GM13977 (cell line): ENCODE results near the gene ZFAND2A.
"Not testable (repeated sequence)": the region's sequence is repeated elsewhere in the genome, so short reads cannot be mapped to it uniquely, and the experiment has no call there.

Source experiments
- DNase-seq: peaks from one replicate; pipeline ENCODE4 v3.0.0; 2012; ENCODE audit warnings: low spot score
- in situ Hi-C: fragments of 300-500 bp; cut with MboI; formaldehyde crosslinking; loops from one replicate; pipeline ENCODE4 v1.12.0; 2022; ENCODE audit warnings: low sequenced_read_pairs, low pct_unique_long_range_greater_than_20kb, mixed read lengths, inconsistent platforms; ENCODE audit not compliant: unreplicated experiment
- TF ChIP-seq, protein P1 (sequence below): IDR thresholded peaks from 2 replicates; pipeline ENCODE4 v1.5.1; 2012; ENCODE audit warnings: mild to moderate bottlenecking, control low read depth; ENCODE audit not compliant: insufficient read depth; ENCODE audit errors: extremely low read depth, missing control alignments

Gene ZFAND2A

DNA sequence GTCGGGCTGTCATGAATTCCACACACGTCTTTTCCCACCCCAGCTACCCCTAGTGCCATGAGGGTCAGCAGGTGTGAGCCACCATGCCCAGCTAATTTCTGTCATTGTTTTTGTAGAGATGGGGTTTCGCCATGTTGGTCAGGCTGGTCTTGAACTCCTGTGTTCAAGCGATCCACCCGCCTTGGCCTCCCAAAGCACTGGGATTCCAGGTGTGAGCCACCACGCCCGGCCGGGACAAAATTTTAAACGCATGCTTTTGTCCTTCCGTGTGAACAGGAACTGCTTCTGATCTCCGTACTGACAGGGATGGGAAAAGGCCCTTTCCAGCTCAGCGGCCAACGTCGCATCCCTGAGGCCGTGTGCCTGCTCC lies 15.6 kb upstream of the ZFAND2A start:
- in situ Hi-C loops: no loop called here
- TF ChIP-seq, protein P1, sequence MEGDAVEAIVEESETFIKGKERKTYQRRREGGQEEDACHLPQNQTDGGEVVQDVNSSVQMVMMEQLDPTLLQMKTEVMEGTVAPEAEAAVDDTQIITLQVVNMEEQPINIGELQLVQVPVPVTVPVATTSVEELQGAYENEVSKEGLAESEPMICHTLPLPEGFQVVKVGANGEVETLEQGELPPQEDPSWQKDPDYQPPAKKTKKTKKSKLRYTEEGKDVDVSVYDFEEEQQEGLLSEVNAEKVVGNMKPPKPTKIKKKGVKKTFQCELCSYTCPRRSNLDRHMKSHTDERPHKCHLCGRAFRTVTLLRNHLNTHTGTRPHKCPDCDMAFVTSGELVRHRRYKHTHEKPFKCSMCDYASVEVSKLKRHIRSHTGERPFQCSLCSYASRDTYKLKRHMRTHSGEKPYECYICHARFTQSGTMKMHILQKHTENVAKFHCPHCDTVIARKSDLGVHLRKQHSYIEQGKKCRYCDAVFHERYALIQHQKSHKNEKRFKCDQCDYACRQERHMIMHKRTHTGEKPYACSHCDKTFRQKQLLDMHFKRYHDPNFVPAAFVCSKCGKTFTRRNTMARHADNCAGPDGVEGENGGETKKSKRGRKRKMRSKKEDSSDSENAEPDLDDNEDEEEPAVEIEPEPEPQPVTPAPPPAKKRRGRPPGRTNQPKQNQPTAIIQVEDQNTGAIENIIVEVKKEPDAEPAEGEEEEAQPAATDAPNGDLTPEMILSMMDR: no peak

DNA sequence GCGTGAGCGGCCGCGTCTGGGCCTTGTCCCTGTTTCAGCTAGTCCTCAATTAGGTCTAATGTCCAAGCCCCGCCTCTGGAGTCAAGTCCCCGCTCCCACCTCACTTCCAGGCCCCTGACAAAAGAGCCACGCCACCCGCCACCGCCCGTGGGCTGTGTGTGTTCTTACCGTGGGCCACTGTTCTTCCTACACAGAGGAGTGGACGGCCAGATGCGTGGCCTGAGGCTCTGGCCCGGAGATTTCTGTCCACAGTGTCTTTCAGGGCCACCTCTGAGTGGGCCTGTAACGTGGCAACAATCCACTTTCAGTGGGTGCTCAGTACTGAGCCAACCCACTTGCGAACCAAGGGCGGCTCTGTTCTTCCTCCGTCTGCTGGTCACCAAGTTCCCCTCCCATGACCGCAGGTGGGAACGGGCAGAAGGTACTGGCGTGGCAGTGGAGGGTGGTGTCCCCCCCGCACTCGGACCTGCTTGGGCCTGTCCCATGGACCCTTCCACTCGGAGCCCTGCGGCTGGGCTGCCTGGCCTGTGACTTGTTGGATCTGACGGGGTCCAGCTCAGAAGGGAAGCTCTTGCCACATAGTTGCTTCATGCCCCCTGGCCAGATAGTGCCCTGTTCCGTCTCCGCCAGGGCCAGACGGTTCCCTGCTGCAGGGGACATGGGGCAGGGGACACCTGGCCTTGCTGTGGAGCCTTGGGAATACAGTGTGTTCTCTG lies 15.0 kb upstream of the ZFAND2A start:
- in situ Hi-C loops: no loop called here
- DNase-seq: no peak
- TF ChIP-seq, protein P1: no peak

More for the DNA sequence above, 15.6 kb upstream of the ZFAND2A start:
- DNase-seq: no peak

DNA sequence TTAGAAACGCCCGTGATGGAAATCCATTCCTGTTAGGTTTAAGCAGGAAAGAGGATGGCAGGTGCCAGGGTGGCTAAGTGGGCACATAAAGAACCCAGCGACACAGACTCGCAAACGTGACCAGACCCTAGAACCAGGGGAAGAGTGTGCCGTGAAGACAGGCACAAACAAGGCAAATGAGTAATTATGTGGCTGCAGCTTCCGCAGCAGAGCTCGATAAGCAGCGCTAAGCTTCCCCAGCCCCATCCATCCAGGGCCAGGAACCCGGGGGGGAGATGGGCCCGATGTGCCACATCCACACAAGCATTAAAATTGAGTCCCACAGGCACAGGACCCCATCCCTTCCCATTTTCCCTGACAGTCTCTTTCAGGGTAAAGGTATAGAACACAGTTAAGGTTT lies 14.0 kb upstream of the ZFAND2A start:
- TF ChIP-seq, protein P1: no peak
- in situ Hi-C loops: no loop called here
- no peak for DNase-seq

DNA sequence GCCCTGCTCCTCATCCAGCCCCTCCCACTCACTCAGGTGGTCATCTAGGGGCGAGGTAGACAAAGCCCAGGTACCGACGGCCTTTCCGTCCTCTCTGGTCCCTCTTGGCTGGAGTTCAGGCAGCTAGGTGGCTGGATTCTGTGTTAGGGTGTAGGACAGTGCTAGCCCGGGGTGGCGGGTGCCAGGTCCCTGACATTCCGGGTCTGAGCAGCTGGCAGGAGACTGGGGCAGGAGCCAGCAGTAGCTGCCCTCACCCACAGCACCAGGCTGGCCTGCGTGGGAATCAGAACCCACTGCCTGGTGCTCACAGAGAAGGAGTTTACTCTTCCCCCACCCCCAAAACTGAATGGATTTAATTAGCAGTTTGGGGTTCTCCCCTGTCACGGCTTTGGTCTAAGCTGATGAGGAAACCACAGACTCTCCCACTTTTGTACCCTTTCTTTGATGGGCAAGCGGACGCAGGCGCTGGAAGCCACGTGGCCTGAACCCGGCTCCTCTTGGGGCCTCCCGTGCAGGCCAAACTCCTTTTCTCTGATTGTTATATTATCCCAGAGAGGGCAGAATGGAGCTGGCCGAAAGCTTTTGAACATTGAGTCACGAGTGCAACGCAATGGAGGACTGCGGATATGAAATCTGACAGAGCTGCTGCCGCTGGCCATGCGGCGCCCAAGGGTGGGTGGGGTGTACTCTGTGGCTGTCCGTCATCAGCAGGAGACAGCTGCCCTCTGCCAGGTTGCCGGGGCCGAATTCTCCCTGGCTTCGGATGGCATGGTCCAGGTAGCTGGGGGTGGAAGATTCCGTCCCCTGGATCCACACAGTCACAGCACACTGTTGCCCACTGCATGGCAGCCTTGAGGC lies 12.9 kb upstream of the ZFAND2A start:
- no peak for DNase-seq
- TF ChIP-seq, protein P1: no peak
- in situ Hi-C loops: no loop called here

DNA sequence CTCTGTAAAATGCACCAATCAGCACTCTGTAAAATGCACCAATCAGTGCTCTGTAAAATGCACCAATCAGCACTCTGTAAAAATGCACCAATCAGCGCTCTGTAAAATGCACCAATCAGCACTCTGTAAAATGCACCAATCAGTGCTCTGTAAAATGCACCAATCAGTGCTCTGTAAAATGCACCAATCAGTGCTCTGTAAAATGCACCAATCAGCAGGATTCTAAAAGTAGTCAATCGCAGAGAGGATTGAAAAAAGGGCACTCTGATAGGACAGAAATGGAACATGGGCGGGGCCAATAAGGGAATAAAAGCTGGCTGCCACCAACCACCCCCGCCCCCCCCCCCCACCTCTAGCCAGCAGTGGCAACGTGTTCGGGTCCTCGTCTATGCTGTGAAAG lies 11.5 kb upstream of the ZFAND2A start:
- in situ Hi-C loops: not testable (repeated sequence)

DNA sequence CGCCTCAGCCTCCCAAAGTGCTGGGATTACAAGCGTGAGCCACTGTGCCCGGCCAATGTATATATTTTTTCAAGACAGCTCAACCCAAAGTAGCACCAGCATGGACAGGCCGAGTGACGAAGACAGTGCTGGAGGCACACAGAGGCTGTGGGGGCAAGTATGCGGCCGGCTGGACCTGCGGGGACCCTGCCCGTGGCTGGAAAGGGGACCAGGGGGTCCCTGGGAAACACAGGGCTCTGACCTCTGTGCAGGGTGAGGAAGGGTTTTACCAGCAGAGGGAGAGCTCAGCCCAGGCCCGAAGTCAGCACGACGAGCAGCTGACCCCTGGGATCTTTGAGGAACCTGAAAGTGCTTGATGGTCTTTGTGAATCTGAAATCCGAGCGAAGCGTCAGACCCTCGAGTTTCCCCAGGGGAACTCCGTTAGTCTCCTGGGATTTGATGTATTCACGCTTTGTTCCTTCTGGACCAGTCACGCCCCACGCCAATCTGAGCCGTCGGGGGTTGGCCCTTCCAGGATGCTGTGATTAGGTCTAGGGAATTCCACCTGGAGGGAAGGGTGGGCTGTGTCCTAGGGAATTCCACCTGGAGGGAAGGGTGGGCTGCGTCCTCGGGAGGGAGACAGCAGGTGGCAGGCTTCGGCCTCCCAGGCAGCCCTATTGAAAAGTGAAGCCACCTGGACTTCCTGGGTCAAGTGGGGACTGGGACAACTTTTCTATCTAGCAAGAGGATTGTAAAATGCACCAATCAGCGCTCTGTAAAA lies 10.9 kb upstream of the ZFAND2A start:
- TF ChIP-seq, protein P1: no peak
- no peak for DNase-seq
- in situ Hi-C loops: no loop called here

More for the DNA sequence above, 11.5 kb upstream of the ZFAND2A start:
- DNase-seq: not testable (repeated sequence)
